ENCODE measurements around the gene CYTH1.
"Not testable (repeated sequence)": the region's sequence is repeated elsewhere in the genome, so short reads cannot be mapped to it uniquely, and the experiment has no call there.

The CYTH1 gene

DNA sequence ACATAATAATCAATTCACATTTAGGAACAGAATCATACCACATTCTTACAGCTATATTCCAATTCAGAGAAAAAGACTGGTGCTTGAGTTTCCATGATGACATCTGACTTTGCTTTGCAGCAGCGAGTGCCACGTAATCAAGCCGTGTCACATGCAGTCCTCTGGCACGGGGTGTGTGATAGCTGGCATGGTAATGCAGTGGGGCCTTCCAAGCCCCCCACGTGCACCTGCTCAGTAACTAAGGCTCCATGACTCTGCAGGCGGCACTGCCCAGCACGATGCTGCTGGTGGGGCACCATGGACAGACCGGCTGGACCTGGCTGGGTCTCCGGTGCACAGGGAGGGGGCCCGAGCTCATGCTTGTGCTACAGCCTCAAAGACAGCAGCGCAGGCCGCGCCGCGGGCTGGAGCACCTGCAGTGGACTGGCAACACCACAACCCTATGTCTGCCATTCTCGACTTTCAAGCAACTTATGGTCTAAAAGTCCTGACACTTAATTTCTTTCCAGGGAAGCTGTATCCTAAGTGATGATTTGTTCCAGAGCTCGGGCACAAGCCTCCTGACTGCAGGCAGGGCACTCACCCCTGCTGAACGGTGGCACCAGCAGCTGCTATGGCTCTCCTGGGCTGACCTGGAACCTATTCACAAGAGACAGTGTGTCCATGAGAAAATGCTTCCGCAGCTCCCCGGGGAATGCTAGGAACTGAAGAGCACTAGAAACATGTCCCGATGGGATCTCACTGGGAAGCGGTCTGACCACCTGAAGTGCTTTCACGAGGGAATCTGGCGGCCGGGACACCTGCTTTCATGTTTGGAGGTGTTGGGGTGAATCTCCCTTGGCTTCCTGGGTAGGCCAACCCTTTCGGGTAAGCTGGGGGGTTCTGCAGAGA lies 105.4 kb downstream of the CYTH1 start:
- H3K27ac ChIP-seq = no peak overlapping the region

DNA sequence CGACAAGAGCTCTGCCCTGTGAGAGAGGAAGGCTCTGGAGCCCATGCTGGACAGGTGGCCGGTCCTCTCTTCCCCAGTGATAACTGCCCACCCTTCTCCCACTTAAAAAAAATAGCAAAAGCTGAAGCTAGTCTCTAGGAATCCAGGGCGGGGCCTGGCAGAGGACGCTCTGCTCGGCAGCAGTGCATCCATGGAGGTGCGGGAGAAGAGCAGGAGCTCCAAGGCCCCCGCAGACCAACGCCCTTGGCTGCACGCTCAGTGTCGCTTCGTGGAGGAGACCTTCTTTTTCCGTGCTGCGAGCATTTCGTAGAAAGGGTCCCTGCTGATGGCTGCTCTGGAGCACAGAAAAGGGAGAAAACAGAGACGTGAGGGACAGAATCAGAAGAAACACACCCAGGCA lies 106.2 kb downstream of the CYTH1 start:
- DNase-seq (ENCODE audit: low read depth, low spot score) = no peak
- H3K27ac ChIP-seq = no peak overlapping the region

More for the DNA sequence above, 105.4 kb downstream of the CYTH1 start:
- no peak for DNase-seq (ENCODE audit: low read depth, low spot score)

GRCh38 chr17:78675316-78675616 lies 106.8 kb downstream of the CYTH1 start:
- DNase-seq (ENCODE audit: low read depth, low spot score) = no peak
- H3K27ac ChIP-seq = no peak overlapping the region

DNA sequence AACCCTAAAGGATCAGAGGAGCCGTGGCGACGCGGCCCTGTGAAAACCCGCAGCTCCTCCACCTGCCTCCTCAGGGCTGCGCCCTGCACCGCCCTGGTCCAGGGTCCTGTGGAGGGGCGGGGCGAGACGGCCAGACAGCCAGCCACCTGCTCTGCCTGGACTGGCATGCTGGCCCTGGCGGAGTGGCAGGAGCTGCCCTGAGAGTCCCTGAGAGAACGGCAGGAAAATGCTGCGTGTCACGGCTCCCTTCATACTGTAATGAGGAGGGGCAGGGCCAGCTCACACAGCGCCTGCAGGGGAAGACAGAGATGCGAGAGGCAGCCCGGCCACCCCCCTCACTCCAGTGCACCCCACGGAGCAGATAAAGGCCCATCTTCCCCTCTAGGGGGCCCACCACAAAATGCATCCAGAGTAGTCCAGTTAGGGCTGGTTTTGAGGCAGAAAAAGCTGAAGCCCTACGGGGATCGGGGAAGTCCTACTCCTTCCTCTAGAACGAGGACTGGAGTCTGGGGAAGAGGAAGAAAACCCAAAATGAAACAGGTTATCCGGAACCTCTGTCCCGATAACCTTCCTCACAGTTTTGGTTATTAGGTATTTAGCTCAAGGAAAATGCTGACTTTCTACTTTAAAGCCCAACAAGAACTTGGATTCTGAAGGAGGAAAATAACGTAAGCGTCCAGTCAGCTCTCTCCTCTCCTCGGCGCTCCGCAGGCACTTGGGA lies 107.3 kb downstream of the CYTH1 start:
- DNase-seq (ENCODE audit: low read depth, low spot score) = no peak
- H3K27ac ChIP-seq = no peak overlapping the region

DNA sequence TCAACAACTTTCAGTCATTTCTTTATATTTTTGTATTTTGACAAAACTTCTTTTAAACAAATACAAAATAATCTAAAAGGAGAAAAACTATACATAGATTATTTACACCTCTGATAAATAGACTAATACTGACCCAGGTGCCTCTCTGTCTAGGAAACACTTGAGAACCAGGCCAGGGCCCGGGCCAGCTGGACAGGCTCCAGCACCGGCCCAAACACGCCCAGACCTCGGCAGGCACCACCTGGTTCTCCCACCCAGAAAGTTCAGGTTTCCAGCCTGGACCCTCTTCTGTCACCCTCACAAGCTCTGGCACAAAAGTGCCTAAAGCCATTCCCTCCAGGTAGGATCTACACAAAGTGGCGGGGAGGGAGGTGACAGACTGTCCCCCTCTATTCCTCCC lies 107.9 kb downstream of the CYTH1 start:
- H3K27ac ChIP-seq = no peak overlapping the region

GRCh38 chr17:78673395-78673794 lies 108.7 kb downstream of the CYTH1 start:
- DNase-seq (ENCODE audit: low read depth, low spot score) = no peak

More for the DNA sequence above, 107.9 kb downstream of the CYTH1 start:
- no peak for DNase-seq (ENCODE audit: low read depth, low spot score)

GRCh38 chr17:78672871-78673371 lies 109.2 kb downstream of the CYTH1 start:
- DNase-seq (ENCODE audit: low read depth, low spot score) = no peak
- no peak overlapping the region for H3K27ac ChIP-seq

More at GRCh38 chr17:78673395-78673794, 108.7 kb downstream of the CYTH1 start:
- no peak overlapping the region for H3K27ac ChIP-seq

DNA sequence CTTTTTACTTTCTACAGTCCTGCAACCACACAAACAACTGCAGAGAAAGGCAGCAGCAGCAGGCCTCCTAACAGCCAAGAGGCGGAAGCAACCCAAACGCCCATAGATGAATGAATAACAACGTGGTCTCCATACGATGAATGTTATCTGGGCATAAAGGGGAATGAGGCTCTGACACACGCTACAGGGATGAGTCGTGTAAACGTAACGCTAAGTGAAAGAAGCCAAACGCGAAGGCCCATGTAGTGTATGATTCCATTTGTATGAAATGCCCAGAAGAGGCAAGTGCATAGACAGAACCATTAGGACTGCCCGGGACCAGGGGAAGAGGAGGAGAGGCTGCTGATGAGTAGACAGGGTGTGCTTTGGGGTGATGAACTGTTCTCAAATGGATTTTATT lies 110.1 kb downstream of the CYTH1 start:
- H3K27ac ChIP-seq = no peak overlapping the region
- DNase-seq (ENCODE audit: low read depth, low spot score) = no peak

DNA sequence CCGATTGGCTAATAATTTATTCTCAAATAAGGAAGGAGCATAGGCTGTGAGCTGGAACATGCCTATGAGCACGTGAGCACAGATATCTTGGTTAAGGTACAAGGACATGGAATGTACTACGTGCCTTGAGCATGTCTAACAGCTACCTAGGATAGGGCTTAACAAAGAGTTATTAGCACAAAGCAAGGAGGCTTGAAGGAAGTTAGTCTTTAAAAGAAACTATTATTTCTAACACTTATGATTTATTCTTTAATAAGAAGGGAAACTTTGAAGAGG lies 110.4 kb downstream of the CYTH1 start:
- H3K27ac ChIP-seq; DNase-seq (ENCODE audit: low read depth, low spot score): not testable (repeated sequence)

DNA sequence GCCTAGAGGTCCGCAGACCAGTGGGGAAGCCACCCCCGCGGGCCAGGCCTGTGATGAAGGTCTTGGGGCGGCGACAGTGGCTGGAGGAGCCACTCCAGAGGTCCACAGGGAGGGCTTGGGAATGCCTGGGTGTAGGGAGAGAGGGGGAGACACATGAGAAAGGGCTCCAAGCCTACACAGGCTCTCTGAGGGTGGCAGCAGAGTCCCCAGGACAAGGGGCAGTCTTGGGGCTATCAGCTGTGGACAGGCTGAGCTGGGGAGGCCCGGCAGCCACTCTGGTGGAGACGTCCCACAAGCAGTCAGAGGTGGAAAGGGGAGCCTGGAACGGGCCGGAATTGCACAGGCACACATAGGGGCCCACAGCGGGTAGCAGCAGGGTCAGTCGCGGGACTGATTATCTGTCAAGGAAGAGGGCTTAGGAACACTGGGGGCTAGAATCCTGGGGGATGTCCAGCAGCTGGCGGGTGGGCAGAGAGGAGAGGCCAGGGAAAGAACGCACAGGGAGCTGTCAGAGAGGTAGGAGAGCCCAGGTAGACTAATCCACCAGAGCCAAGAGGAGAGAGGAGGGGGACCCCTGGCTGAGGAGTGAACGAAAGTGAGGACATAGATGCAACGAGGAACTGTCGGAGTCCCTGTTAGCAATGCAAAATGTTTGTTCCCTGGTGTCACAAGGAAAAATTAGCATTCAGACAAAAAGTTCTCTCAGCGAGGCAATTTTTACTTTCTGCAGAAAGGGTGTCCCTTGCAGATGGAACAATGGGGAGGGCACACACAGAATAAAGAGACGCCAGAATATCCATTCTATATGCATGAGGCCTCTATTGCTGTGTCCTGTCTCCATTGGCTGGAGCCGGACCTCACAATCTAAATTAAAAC lies 111.0 kb downstream of the CYTH1 start:
- H3K27ac ChIP-seq = no peak overlapping the region
- DNase-seq (ENCODE audit: low read depth, low spot score) = no peak

- no peak overlapping the region for H3K27ac ChIP-seq
- no peak for DNase-seq (ENCODE audit: low read depth, low spot score)
These were observed 112.0 kb downstream of the CYTH1 start for GRCh38 chr17:78669975-78670518.

GRCh38 chr17:78669256-78669974 lies 112.7 kb downstream of the CYTH1 start:
- no peak overlapping the region for H3K27ac ChIP-seq
- no peak for DNase-seq (ENCODE audit: low read depth, low spot score)

DNA sequence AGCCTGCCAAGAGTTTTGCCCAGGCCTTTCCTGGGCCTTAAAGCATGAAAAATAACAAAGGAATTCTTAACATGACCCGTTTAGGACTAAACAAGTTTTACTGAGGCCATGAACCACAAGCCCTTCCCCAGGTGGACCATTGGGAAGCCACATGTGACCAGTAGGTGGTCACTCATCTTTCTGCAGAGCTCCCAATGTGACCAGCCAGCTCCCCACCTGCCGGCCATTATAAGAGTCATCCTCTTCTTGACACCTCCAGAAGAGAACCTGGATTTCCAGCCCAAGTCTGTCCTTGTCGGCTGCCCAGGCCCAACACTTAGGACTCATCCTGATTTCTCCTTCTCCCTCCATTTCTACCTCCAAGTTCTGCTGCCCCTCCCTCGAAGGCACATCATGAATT lies 113.2 kb downstream of the CYTH1 start:
- no peak overlapping the region for H3K27ac ChIP-seq
- no peak for DNase-seq (ENCODE audit: low read depth, low spot score)

DNA sequence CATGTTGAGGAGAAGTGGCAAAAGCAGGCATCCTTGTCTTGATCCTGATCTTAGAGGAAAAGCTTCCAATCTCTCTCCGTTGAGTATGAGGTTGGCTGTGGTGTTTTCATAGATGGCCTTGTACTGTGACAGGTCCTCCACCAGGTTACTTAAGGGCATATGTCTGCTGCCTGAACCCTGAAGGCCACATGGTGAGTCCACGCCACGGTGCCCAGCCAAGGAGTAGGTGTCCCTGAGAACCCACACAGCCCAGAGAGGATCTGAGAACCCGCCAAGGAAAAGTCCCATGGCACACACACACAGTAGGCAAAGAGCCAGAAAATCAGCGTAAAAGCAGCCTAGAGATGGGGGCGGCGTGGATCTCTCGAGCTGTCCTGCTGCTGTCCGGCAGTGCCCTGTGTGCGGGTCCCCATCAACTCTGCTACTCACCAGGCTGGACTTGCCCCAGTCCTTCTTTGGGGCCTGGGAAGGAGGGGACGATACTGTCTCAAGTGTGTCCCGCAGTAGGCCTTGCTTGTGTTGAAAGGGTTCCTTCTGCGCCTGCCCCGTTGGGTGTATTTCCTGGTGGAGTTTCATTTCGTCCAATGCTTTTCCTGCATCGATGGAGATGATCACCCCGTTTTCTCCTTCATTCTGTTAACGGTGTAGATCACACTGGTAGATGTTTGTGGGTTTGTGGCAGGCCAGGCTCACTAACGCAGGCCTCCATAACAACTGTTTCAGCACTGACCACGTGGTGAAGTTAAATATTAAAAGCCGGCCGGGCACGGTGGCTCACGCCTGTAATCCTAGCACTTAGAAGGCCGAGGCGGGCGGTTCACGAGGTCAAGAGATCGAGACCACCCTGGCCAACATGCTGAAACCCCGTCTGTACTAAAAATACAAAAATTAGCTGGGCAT lies 114.1 kb downstream of the CYTH1 start:
- no peak for DNase-seq (ENCODE audit: low read depth, low spot score)
- H3K27ac ChIP-seq = no peak overlapping the region

GRCh38 chr17:78667091-78667490 lies 115.0 kb downstream of the CYTH1 start:
- no peak overlapping the region for H3K27ac ChIP-seq
- no peak for DNase-seq (ENCODE audit: low read depth, low spot score)

DNA sequence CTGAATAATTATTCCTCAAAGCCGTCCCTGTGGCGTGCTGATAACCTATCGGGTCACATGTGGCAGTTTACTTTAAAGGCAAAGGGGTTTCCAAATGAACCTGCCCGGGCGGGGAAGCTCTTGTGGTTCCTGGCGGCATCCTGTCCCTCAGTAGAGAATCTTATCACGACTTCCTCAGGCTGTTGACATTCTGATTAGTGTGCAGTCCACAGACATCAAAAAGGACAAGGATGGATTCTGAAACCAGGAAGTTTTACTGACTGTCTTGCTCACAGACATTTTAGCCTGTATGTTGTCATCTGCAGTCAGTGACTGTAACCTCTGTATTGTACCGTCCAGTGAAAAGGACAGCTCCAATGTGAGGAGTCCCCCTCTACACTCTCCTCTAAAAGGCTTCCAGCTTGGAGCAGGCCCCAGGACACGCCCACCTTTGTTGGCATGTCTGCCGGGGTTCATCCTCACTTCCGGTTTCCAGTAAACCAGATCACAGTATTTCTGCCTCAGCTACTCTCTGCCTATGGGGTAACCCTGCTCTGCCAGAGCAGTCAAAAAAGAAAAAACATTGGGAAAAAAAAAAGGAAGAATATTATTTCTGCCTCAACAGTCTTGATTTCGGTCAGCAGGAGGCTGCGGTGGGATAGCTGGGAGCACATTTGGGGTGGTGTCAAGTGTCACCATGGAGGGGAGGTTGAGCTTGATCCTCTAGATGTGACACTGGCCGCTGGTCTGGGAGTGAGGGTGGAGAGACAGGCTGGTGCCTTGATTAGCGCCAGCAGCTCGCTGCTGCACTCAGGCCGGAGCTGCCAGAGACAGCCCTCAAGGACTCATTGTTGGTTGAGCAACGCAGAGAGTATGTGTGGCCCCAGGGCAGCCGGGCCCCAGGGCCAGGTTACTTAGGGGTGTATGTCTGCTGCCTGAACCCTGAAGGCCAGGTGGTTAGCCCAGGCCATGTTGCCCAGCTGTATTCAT lies 115.8 kb downstream of the CYTH1 start:
- peak overlapping the region; percentile 49 for H3K27ac ChIP-seq
- no peak for DNase-seq (ENCODE audit: low read depth, low spot score)

DNA sequence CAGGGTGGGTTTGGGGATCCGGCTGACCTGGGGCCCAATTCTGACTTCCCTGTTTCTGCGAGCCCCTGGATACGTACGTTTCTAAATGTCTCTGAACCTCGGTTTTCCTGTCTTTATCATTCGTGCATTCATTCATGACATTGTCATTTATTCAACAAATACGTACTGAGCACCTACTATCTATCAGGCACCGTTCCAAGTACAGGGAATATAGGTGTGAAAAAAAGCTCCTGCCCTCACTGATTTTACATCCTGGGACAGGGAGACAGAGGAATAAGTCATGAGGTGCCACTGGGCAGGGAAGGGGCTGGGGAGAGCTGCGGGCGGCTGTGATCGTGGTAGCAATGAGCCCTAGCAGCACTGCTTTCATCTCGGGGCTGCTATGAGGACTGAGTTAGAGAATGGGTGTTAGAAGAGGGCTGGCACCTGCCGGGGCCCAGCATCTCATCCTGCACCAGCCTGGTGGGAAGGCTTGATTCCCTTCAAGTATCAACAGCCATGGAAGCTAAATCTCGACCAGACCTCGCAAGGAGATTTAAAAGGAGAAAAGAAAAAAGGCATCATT lies 116.6 kb downstream of the CYTH1 start:
- DNase-seq (ENCODE audit: low read depth, low spot score) = no peak
- peak overlapping the region; percentile 49 for H3K27ac ChIP-seq
